Measurements from ENCODE around the gene ZCCHC24. TPM values are rescaled to one million over a fixed set of nuclear protein-coding genes. Genes with fewer than 3 reads are reported as not detected.

ZCCHC24 gene
- total RNA-seq, 3 donors from 2014 or later (not counting 1 experiment from before 2014, with no cell fraction given) = 2.8 to 4.0 (median 3.6) TPM

GRCh38 chr10:79431891-79432831 is 13.3 kb downstream of the ZCCHC24 start:
- no peaks in the 10 kb centered on the region for H3K4me1 ChIP-seq (ENCODE audit: control insufficient read depth, insufficient read depth, low read length)
- H3K36me3 ChIP-seq (ENCODE audit: control insufficient read depth, insufficient read depth, low read length) = no peaks in the 10 kb centered on the region
- no peak for TF ChIP-seq CTCF (IDR thresholded peaks at IDR 0.05)
- H3K27ac ChIP-seq (ENCODE audit: low read length) = no peak overlapping the region
- DNase-seq = no peak
- H3K4me1 Mint-ChIP-seq = peaks cover 0 to 11% of the 10 kb centered on the region in 2 donors
- 96% methylated on average over 16 of the region's 17 CpGs for WGBS (ENCODE audit: insufficient coverage)
- intact Hi-C loops (cut with micrococcal nuclease) = no loop called here
- no peaks in the 10 kb centered on the region for H3K9me3 ChIP-seq (ENCODE audit: control insufficient read depth, insufficient read depth, low read length)
- ATAC-seq = no peak
- no peaks in the 10 kb centered on the region for H3K9me3 Mint-ChIP-seq
- no peak overlapping the region for H3K4me3 Mint-ChIP-seq
- H3K27me3 ChIP-seq (ENCODE audit: control insufficient read depth, insufficient read depth, low read length) = no peaks in the 10 kb centered on the region
- H3K27ac Mint-ChIP-seq = no peak overlapping the region
- H3K36me3 Mint-ChIP-seq = no peaks in the 10 kb centered on the region
- no peak overlapping the region for H3K4me3 ChIP-seq (ENCODE audit: low read length)
- H3K27me3 Mint-ChIP-seq (ENCODE audit: low read depth in 2 of 2) = no peaks in the 10 kb centered on the region

GRCh38 chr10:79431428-79431827 is 14.0 kb downstream of the ZCCHC24 start:
- Mint-ChIP-seq H3K27me3 (ENCODE audit: low read depth in 2 of 2) (no peaks in the 10 kb centered on the region), H3K36me3 (no peaks in the 10 kb centered on the region), H3K27ac (no peak overlapping the region), H3K9me3 (no peaks in the 10 kb centered on the region), H3K4me3 (no peak overlapping the region), H3K4me1 (peaks cover 0 to 11% of the 10 kb centered on the region in 2 donors)
- Histone ChIP-seq H3K4me1 (ENCODE audit: control insufficient read depth, insufficient read depth, low read length) (no peaks in the 10 kb centered on the region), H3K36me3 (ENCODE audit: control insufficient read depth, insufficient read depth, low read length) (no peaks in the 10 kb centered on the region), H3K9me3 (ENCODE audit: control insufficient read depth, insufficient read depth, low read length) (no peaks in the 10 kb centered on the region), H3K27ac (ENCODE audit: low read length) (no peak overlapping the region), H3K4me3 (ENCODE audit: low read length) (no peak overlapping the region), H3K27me3 (ENCODE audit: control insufficient read depth, insufficient read depth, low read length) (no peaks in the 10 kb centered on the region)
- no peak for DNase-seq
- ATAC-seq = no peak
- TF ChIP-seq CTCF (IDR thresholded peaks at IDR 0.05) = no peak
- 92% methylated on average over 4 of the region's 5 CpGs for WGBS (ENCODE audit: insufficient coverage)
- intact Hi-C loops (cut with micrococcal nuclease) = no loop called here

- intact Hi-C loops (cut with micrococcal nuclease) = no loop called here
- no peak for ATAC-seq
- H3K27ac ChIP-seq (ENCODE audit: low read length) = no peak overlapping the region
- H3K9me3 ChIP-seq (ENCODE audit: control insufficient read depth, insufficient read depth, low read length) = no peaks in the 10 kb centered on the region
- Mint-ChIP-seq H3K27ac (no peak overlapping the region), H3K27me3 (ENCODE audit: low read depth in 2 of 2) (no peaks in the 10 kb centered on the region), H3K36me3 (no peaks in the 10 kb centered on the region), H3K9me3 (no peaks in the 10 kb centered on the region), H3K4me1 (peaks cover 0 to 11% of the 10 kb centered on the region in 2 donors), H3K4me3 (no peak overlapping the region)
- no peaks in the 10 kb centered on the region for H3K4me1 ChIP-seq (ENCODE audit: control insufficient read depth, insufficient read depth, low read length)
- TF ChIP-seq CTCF (IDR thresholded peaks at IDR 0.05) = no peak
- H3K4me3 ChIP-seq (ENCODE audit: low read length) = no peak overlapping the region
- DNase-seq = no peak
- no peaks in the 10 kb centered on the region for H3K36me3 ChIP-seq (ENCODE audit: control insufficient read depth, insufficient read depth, low read length)
- H3K27me3 ChIP-seq (ENCODE audit: control insufficient read depth, insufficient read depth, low read length) = no peaks in the 10 kb centered on the region
- 94% methylated on average over 2 of the region's 2 CpGs for WGBS (ENCODE audit: insufficient coverage)
These were observed 14.5 kb downstream of the ZCCHC24 start for GRCh38 chr10:79430936-79431335.

All from natural killer cell (primary cell).